ENCODE measurements around the gene SPDL1.

- no peak for TF ChIP-seq CTCF (IDR thresholded peaks at IDR 0.05)
- no peak for TF ChIP-seq EZH2 (IDR thresholded peaks at IDR 0.05; ENCODE audit: borderline replicate concordance, insufficient read depth, low read depth, low read length, poor library complexity, severe bottlenecking)
These were observed 69.5 kb downstream of the SPDL1 start for GRCh38 chr5:169653091-169653490.

Data from B cell (primary cell).